ENCODE measurements around the gene ARHGAP23.

GRCh38 chr17:38511150-38512108, 83.2 kb downstream of the ARHGAP23 start:
- no peak for TF ChIP-seq BCLAF1 (IDR thresholded peaks at IDR 0.05)
- TF ChIP-seq JUNB (IDR thresholded peaks at IDR 0.05) = no peak
- no peak for TF ChIP-seq JUND (IDR thresholded peaks at IDR 0.05; ENCODE audit: low read depth, low read length)
- no peak for TF ChIP-seq NRF1 (conservative IDR thresholded peaks at IDR 0.05; ENCODE audit: low read depth, low read length)
- no peak for TF ChIP-seq RAD21 (IDR thresholded peaks at IDR 0.05; ENCODE audit: insufficient read depth, low read depth, low read length)
- no peak for TF ChIP-seq POLR2AphosphoS5 (IDR thresholded peaks at IDR 0.05; ENCODE audit: low read length)
- no peak for TF ChIP-seq BACH1 (IDR thresholded peaks at IDR 0.05; ENCODE audit: borderline replicate concordance)
